Muscle layer of duodenum (tissue), 2 donors: Measurements from ENCODE around the gene SPATS2.

Experiments used
- H3K27ac ChIP-seq: one replicate; pipeline ENCODE4 v1.7.0; 2013; ENCODE audit warnings: mild to moderate bottlenecking, low read length
- H3K27me3 ChIP-seq: one replicate; pipeline ENCODE4 v1.7.0; 2013; ENCODE audit warnings: low read depth, mild to moderate bottlenecking, control low read depth, low read length
- H3K36me3 ChIP-seq, 2 donors: one replicate each; pipeline ENCODE4 v1.7.0; 2013; ENCODE audit warnings: low read length in 2 of 2, control low read depth in 1 of 2, mild to moderate bottlenecking in 1 of 2; ENCODE audit not compliant: insufficient read depth in 2 of 2, control insufficient read depth in 1 of 2
- H3K4me1 ChIP-seq, 2 donors: one replicate each; pipeline ENCODE4 v1.7.0; 2013; ENCODE audit warnings: low read length in 2 of 2, mild to moderate bottlenecking in 2 of 2, control low read depth in 1 of 2, moderate library complexity in 1 of 2; ENCODE audit not compliant: insufficient read depth in 2 of 2, control insufficient read depth in 1 of 2
- H3K4me3 ChIP-seq, 2 donors: one replicate each; pipeline ENCODE4 v1.7.0; 2013; ENCODE audit warnings: low read length in 2 of 2, low read depth in 1 of 2, mild to moderate bottlenecking in 1 of 2
- H3K9me3 ChIP-seq, 2 donors: one replicate each; pipeline ENCODE4 v1.7.0; 2013; ENCODE audit warnings: low read length in 2 of 2, control low read depth in 1 of 2, mild to moderate bottlenecking in 1 of 2; ENCODE audit not compliant: control insufficient read depth in 1 of 2
- donor health status: healthy.

The SPATS2 gene

GRCh38 chr12:49539406-49540228, 172.4 kb downstream of the SPATS2 start:
- Histone ChIP-seq H3K27ac (no peak overlapping the region), H3K9me3 (no peaks in the 10 kb centered on the region), H3K36me3 (no peaks in the 10 kb centered on the region), H3K27me3 (peaks cover 18% of the 10 kb centered on the region), H3K4me1 (peaks cover 3 to 16% of the 10 kb centered on the region in 2 donors), H3K4me3 (no peak overlapping the region)

- no peak overlapping the region for H3K4me3 ChIP-seq
- peaks cover 18% of the 10 kb centered on the region for H3K27me3 ChIP-seq
These were observed 173.2 kb downstream of the SPATS2 start for GRCh38 chr12:49540229-49541139.

GRCh38 chr12:49541140-49541861, 174.0 kb downstream of the SPATS2 start:
- Histone ChIP-seq H3K9me3 (no peaks in the 10 kb centered on the region), H3K27ac (no peak overlapping the region), H3K36me3 (no peaks in the 10 kb centered on the region), H3K27me3 (peaks cover 18% of the 10 kb centered on the region), H3K4me3 (no peak overlapping the region), H3K4me1 (peaks cover 3 to 16% of the 10 kb centered on the region in 2 donors)

More at GRCh38 chr12:49540229-49541139, 173.2 kb downstream of the SPATS2 start:
- no peak overlapping the region for H3K27ac ChIP-seq
- H3K4me1 ChIP-seq: peaks cover 3 to 16% of the 10 kb centered on the region in 2 donors
- H3K9me3 ChIP-seq: no peaks in the 10 kb centered on the region
- no peaks in the 10 kb centered on the region for H3K36me3 ChIP-seq

- H3K4me3 ChIP-seq: no peak overlapping the region
- no peak overlapping the region for H3K27ac ChIP-seq
- H3K4me1 ChIP-seq: peaks cover 3 to 16% of the 10 kb centered on the region in 2 donors
- H3K27me3 ChIP-seq: peaks cover 18% of the 10 kb centered on the region
- H3K9me3 ChIP-seq: no peaks in the 10 kb centered on the region
- H3K36me3 ChIP-seq: no peaks in the 10 kb centered on the region
These were observed 174.7 kb downstream of the SPATS2 start for GRCh38 chr12:49541911-49542505.

GRCh38 chr12:49542592-49543160, 175.4 kb downstream of the SPATS2 start:
- Histone ChIP-seq H3K4me1 (peaks cover 0 to 10% of the 10 kb centered on the region in 2 donors), H3K27me3 (peaks cover 15% of the 10 kb centered on the region), H3K27ac (no peak overlapping the region), H3K4me3 (no peak overlapping the region), H3K36me3 (no peaks in the 10 kb centered on the region), H3K9me3 (no peaks in the 10 kb centered on the region)

GRCh38 chr12:49543221-49543913, 176.1 kb downstream of the SPATS2 start:
- H3K4me3 ChIP-seq: no peak overlapping the region
- peaks cover 0 to 6% of the 10 kb centered on the region in 2 donors for H3K4me1 ChIP-seq
- peaks cover 15% of the 10 kb centered on the region for H3K27me3 ChIP-seq

GRCh38 chr12:49543914-49544815, 176.9 kb downstream of the SPATS2 start:
- H3K27me3 ChIP-seq: peaks cover 17% of the 10 kb centered on the region
- no peak overlapping the region for H3K27ac ChIP-seq
- H3K36me3 ChIP-seq: no peaks in the 10 kb centered on the region
- no peak overlapping the region for H3K4me3 ChIP-seq
- no peaks in the 10 kb centered on the region for H3K9me3 ChIP-seq
- peaks cover 0 to 8% of the 10 kb centered on the region in 2 donors for H3K4me1 ChIP-seq

More at GRCh38 chr12:49543221-49543913, 176.1 kb downstream of the SPATS2 start:
- no peaks in the 10 kb centered on the region for H3K9me3 ChIP-seq
- H3K36me3 ChIP-seq: no peaks in the 10 kb centered on the region
- no peak overlapping the region for H3K27ac ChIP-seq

- Histone ChIP-seq H3K4me1 (peaks cover 0 to 8% of the 10 kb centered on the region in 2 donors), H3K27me3 (peaks cover 11% of the 10 kb centered on the region), H3K27ac (no peak overlapping the region), H3K36me3 (no peaks in the 10 kb centered on the region), H3K4me3 (no peak overlapping the region), H3K9me3 (no peaks in the 10 kb centered on the region)
These were observed 178.6 kb downstream of the SPATS2 start for GRCh38 chr12:49545815-49546214.

GRCh38 chr12:49546481-49546880, 179.2 kb downstream of the SPATS2 start:
- no peaks in the 10 kb centered on the region for H3K9me3 ChIP-seq
- no peaks in the 10 kb centered on the region for H3K36me3 ChIP-seq
- H3K27me3 ChIP-seq: peaks cover 11% of the 10 kb centered on the region
- no peak overlapping the region for H3K4me3 ChIP-seq
- H3K4me1 ChIP-seq: peaks cover 0 to 8% of the 10 kb centered on the region in 2 donors
- H3K27ac ChIP-seq: no peak overlapping the region
